OCI-LY7 (cell line): ENCODE results near the gene IGFALS. TPM values are rescaled to one million over a fixed set of nuclear protein-coding genes. Genes with fewer than 3 reads are reported as not detected.

Source experiments
- BruUV-seq: library from RNA; stranded (reverse); fragments of 400-500 nt; replicated peaks from 2 replicates; lab custom pipeline; 2021; lab: Mats Ljungman, UMichigan
- CTCF ChIA-PET: fragments of 300-600 bp; sonication (Branson Sonifier 250); formaldehyde crosslinking; loops from one replicate; lab custom pipeline; 2022; ENCODE audit warnings: antibody characterized with exemption; ENCODE audit not compliant: unreplicated experiment; lab: Charles Lee
- POLR2A ChIA-PET: fragments of 300-600 bp; sonication (Branson Sonifier 250); formaldehyde crosslinking; loops from one replicate; lab custom pipeline; 2022; ENCODE audit warnings: antibody characterized with exemption; lab: Charles Lee
- DNase-seq: peaks from one replicate; pipeline ENCODE4 v3.0.0-alpha.2; 2015; ENCODE audit warnings: low spot score
- H2AFZ ChIP-seq: fragments of 200-600 bp; sonication (generic), shearing (Covaris generic); 2 replicates; pipeline ENCODE4 v1.6.1; 2014; ENCODE audit warnings: mild to moderate bottlenecking, antibody characterized with exemption, low read length, moderate library complexity
- H3K27ac ChIP-seq: fragments of 200-600 bp; sonication (generic); 2 replicates; pipeline ENCODE4 v1.5.1; 2014; ENCODE audit warnings: mixed run types, low read depth, mild to moderate bottlenecking, moderate library complexity, low read length, inconsistent platforms; ENCODE audit not compliant: poor library complexity, severe bottlenecking
- H3K36me3 ChIP-seq: fragments of 200-600 bp; sonication (generic); 2 replicates; pipeline ENCODE4 v1.6.1; 2014; ENCODE audit warnings: mild to moderate bottlenecking, antibody characterized with exemption, low read length, moderate library complexity, mixed read lengths; ENCODE audit not compliant: insufficient read depth
- H3K4me1 ChIP-seq: fragments of 200-600 bp; sonication (generic); 2 replicates; pipeline ENCODE4 v1.5.1; 2014; ENCODE audit warnings: mild to moderate bottlenecking, low read length; ENCODE audit not compliant: insufficient read depth, poor library complexity, severe bottlenecking
- H3K4me2 ChIP-seq: fragments of 200-600 bp; sonication (generic); 2 replicates; pipeline ENCODE4 v1.6.1; 2014; ENCODE audit warnings: mild to moderate bottlenecking, low read length
- H3K4me3 ChIP-seq: fragments of 200-600 bp; sonication (generic); 2 replicates; pipeline ENCODE4 v1.5.1; 2014; ENCODE audit warnings: mild to moderate bottlenecking, low read depth, low read length; ENCODE audit not compliant: poor library complexity, severe bottlenecking
- H3K79me2 ChIP-seq: fragments of 200-600 bp; sonication (generic); 2 replicates; pipeline ENCODE4 v1.6.1; 2016; ENCODE audit warnings: low read depth, mild to moderate bottlenecking, low read length, moderate library complexity, mixed read lengths; ENCODE audit not compliant: insufficient read depth
- H3K9me2 ChIP-seq: fragments of 200-600 bp; sonication (generic); 2 replicates; pipeline ENCODE4 v1.6.1; 2016; ENCODE audit warnings: mild to moderate bottlenecking, low read length, mixed read lengths; ENCODE audit not compliant: insufficient read depth
- H3K9me3 ChIP-seq: fragments of 200-600 bp; sonication (generic); 2 replicates; pipeline ENCODE4 v1.6.1; 2014; ENCODE audit warnings: mild to moderate bottlenecking, mixed run types, low read length, mixed read lengths
- H4K20me1 ChIP-seq: fragments of 200-600 bp; sonication (generic); 2 replicates; pipeline ENCODE4 v1.6.1; 2014; ENCODE audit warnings: mild to moderate bottlenecking, antibody characterized with exemption, low read length, moderate library complexity, mixed read lengths; ENCODE audit not compliant: insufficient read depth
- CTCF ChIP-seq: fragments of 200-600 bp; sonication (generic); conservative IDR thresholded peaks from 2 replicates; pipeline ENCODE4 v1.5.1; 2014; ENCODE audit warnings: mild to moderate bottlenecking, antibody characterized with exemption, low read length, moderate library complexity, mixed read lengths
- EZH2phosphoT487 ChIP-seq: fragments of 200-600 bp; sonication (generic); IDR thresholded peaks from 2 replicates; pipeline ENCODE4 v1.6.1; 2018; ENCODE audit warnings: low read depth, borderline replicate concordance, mild to moderate bottlenecking, mixed run types, antibody characterized with exemption, low read length, moderate library complexity, mixed read lengths
- intact Hi-C: fragments of 100-400 bp; cut with micrococcal nuclease; formaldehyde crosslinking; loops from one replicate; pipeline ENCODE4 v1.10.0; 2022; ENCODE audit not compliant: unreplicated experiment
- total RNA-seq, 2 experiments: library from RNA; depleted of rRNA in 1 of 2; stranded (reverse); fragments of >200 nt in 1 of 2; shearing (Covaris generic) in 1 of 2; gene quantifications; 2 replicates each; pipeline ENCODE4 v1.2.3, GENCODE V29; 2014 to 2022

Gene IGFALS
- total RNA-seq, 2 experiments from 2014 or later: 0.13 TPM; not detected in 1

GRCh38 chr16:1784977-1785845 is 8.3 kb downstream of the IGFALS start:
- ChIA-PET POLR2A (interaction anchor here (1.1 kb wide), 1 partner anchor 143 kb away, joined by 3 read pairs; no protein-coding TSS in a partner anchor), CTCF (no interaction called here)
- Histone ChIP-seq H3K79me2 (peaks cover 22% of the 10 kb centered on the region), H3K4me3 (no peak overlapping the region), H2AFZ (no peak overlapping the region), H3K9me3 (no peaks in the 10 kb centered on the region), H3K4me1 (peaks cover 13% of the 10 kb centered on the region), H4K20me1 (no peaks in the 10 kb centered on the region; the same call in 1 of the 2 replicates), H3K36me3 (peaks cover 45% of the 10 kb centered on the region; the same call in 1 of the 2 replicates), H3K27ac (no peak overlapping the region), H3K4me2 (no peak overlapping the region), H3K9me2 (no peaks in the 10 kb centered on the region)
- intact Hi-C loops: loop anchor here (5.0 kb wide), 2 partner anchors 42 to 157 kb away; partner anchors contain the start of genes FAHD1, HAGH and MSRB1
- BruUV-seq: no TSS peak
- TF ChIP-seq EZH2phosphoT487: no peak
- TF ChIP-seq CTCF: no peak
- DNase-seq: no peak

- BruUV-seq: no TSS peak
- Histone ChIP-seq H3K36me3 (peaks cover 45% of the 10 kb centered on the region), H3K27ac (peak within 1 kb of the TSS; percentile 44), H3K4me3 (peak within 1 kb of the TSS; percentile 89), H3K4me2 (peak within 1 kb of the TSS; percentile 82), H4K20me1 (no peaks in the 10 kb centered on the region; the same call in 1 of the 2 replicates), H3K79me2 (peaks cover 22% of the 10 kb centered on the region), H3K4me1 (peaks cover 13% of the 10 kb centered on the region), H3K9me2 (no peaks in the 10 kb centered on the region), H2AFZ (peak within 1 kb of the TSS; percentile 26; the same call in 1 of the 2 replicates), H3K9me3 (no peaks in the 10 kb centered on the region)
- no peak for TF ChIP-seq EZH2phosphoT487
- TF ChIP-seq CTCF: no peak
- intact Hi-C loops: loop anchor here (1.0 to 5.0 kb wide), 3 partner anchors 9 to 160 kb away; partner anchors contain the start of genes FAHD1, HAGH, MRPS34 and MSRB1
- CTCF ChIA-PET: interaction anchor here (0.6 to 0.7 kb wide), 2 partner anchors 77 to 168 kb away, joined by 5 to 9 read pairs; partner anchors contain the start of gene MAPK8IP3
- DNase-seq: peak; percentile 100
- POLR2A ChIA-PET: interaction anchor here (0.8 to 1.3 kb wide), 6 partner anchors 8 to 182 kb away, joined by 3 to 11 read pairs (median 6); partner anchors contain the start of genes EME2, IFT140, MRPS34 and MSRB1
Measured at GRCh38 chr16:1782408-1783264, 10.9 kb downstream of the IGFALS start, which contains the start of the genes NUBP2 and SPSB3. Gene NUBP2 (plus strand): TSS chr16:1782960. CDS start chr16:1783021, 61 bp downstream. Gene SPSB3 (minus strand): TSS chr16:1782571. CDS start chr16:1781483, 1,088 bp downstream.
